Breast epithelium (tissue), 3 donors: Measurements from ENCODE around the gene SMARCD3.

Experiments
- POLR2A ChIP-seq: fragments of 450-650 bp; IDR thresholded peaks from one replicate; pipeline ENCODE4 v1.6.1; 2016; ENCODE audit warnings: antibody characterized with exemption, mild to moderate bottlenecking, moderate library complexity
- TF ChIP-seq, protein P1 (sequence below), 3 donors: fragments of 450-650 bp; IDR thresholded peaks; one replicate each; pipeline ENCODE4 v1.5.1; 2016 to 2017; ENCODE audit warnings: antibody characterized with exemption in 3 of 3, mild to moderate bottlenecking in 3 of 3, moderate library complexity in 3 of 3

DNA sequence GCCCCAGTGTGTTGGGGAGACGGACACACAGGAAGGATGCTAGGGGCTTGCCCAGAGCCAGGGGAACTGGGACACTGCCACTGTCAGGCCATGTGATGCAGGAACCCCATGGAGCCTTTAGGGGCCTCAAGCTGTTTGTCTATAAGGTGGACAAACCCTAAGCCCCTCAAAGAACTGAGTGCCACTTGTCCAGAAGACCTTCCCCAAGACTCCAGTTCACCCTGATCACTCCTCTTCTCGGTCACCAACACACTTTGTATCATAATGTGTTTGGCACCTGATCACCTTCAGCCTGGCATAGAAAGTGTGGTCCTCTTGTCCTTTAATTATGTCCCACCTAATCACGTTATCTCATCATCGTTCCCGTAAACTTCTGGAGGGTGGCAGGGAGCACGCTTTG lies 38.9 kb downstream of the SMARCD3 start:
- TF ChIP-seq, protein P1, sequence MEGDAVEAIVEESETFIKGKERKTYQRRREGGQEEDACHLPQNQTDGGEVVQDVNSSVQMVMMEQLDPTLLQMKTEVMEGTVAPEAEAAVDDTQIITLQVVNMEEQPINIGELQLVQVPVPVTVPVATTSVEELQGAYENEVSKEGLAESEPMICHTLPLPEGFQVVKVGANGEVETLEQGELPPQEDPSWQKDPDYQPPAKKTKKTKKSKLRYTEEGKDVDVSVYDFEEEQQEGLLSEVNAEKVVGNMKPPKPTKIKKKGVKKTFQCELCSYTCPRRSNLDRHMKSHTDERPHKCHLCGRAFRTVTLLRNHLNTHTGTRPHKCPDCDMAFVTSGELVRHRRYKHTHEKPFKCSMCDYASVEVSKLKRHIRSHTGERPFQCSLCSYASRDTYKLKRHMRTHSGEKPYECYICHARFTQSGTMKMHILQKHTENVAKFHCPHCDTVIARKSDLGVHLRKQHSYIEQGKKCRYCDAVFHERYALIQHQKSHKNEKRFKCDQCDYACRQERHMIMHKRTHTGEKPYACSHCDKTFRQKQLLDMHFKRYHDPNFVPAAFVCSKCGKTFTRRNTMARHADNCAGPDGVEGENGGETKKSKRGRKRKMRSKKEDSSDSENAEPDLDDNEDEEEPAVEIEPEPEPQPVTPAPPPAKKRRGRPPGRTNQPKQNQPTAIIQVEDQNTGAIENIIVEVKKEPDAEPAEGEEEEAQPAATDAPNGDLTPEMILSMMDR (IDR thresholded peaks at IDR 0.05) = no peak
- TF ChIP-seq POLR2A = no peak
